ENCODE results near the gene ACVR1.

The ACVR1 gene

GRCh38 chr2:157692768-157693167 lies 183.4 kb downstream of the ACVR1 start:
- ATAC-seq = peak; percentile 70
- TF ChIP-seq PATZ1 (CRISPR knock-in tag; IDR thresholded peaks at IDR 0.05; ENCODE audit: borderline replicate concordance) = no peak
- no peak for TF ChIP-seq ZNF565 (CRISPR knock-in tag; conservative IDR thresholded peaks at IDR 0.05; ENCODE audit: low read depth)
- no peak for TF ChIP-seq TOX (CRISPR knock-in tag; IDR thresholded peaks at IDR 0.05; ENCODE audit: borderline replicate concordance)
- no peak for TF ChIP-seq TSHZ2 (CRISPR knock-in tag; IDR thresholded peaks at IDR 0.05)
- no peak for TF ChIP-seq CSRNP3 (CRISPR knock-in tag; IDR thresholded peaks at IDR 0.05)
- TF ChIP-seq ZNF8 (CRISPR knock-in tag; IDR thresholded peaks at IDR 0.05) = no peak
- no peak for TF ChIP-seq CREB5 (CRISPR knock-in tag; IDR thresholded peaks at IDR 0.05; ENCODE audit: low read depth)
- TF ChIP-seq RARB (CRISPR knock-in tag; IDR thresholded peaks at IDR 0.05) = no peak
- no peak for TF ChIP-seq POU6F1 (CRISPR knock-in tag; IDR thresholded peaks at IDR 0.05; ENCODE audit: borderline replicate concordance, low read depth)
- TF ChIP-seq ZC3H10 (CRISPR knock-in tag; IDR thresholded peaks at IDR 0.05) = no peak
- TF ChIP-seq TCF4 (CRISPR knock-in tag; IDR thresholded peaks at IDR 0.05; ENCODE audit: borderline replicate concordance) = no peak
- TF ChIP-seq ZFP30 (CRISPR knock-in tag; IDR thresholded peaks at IDR 0.05) = no peak
- TF ChIP-seq CSDC2 (CRISPR knock-in tag; IDR thresholded peaks at IDR 0.05) = no peak
- TF ChIP-seq SNAI2 (CRISPR knock-in tag; IDR thresholded peaks at IDR 0.05) = no peak
- no peak for TF ChIP-seq OSR1 (CRISPR knock-in tag; IDR thresholded peaks at IDR 0.05)
- no peak for TF ChIP-seq ISL1 (CRISPR knock-in tag; IDR thresholded peaks at IDR 0.05)

GRCh38 chr2:157691695-157692094 lies 184.4 kb downstream of the ACVR1 start:
- no peak for TF ChIP-seq GLIS3 (CRISPR knock-in tag; IDR thresholded peaks at IDR 0.05)
- TF ChIP-seq SNAI2 (CRISPR knock-in tag; IDR thresholded peaks at IDR 0.05) = no peak
- no peak for TF ChIP-seq ZFP3 (CRISPR knock-in tag; IDR thresholded peaks at IDR 0.05)
- TF ChIP-seq PATZ1 (CRISPR knock-in tag; IDR thresholded peaks at IDR 0.05; ENCODE audit: borderline replicate concordance) = no peak
- no peak for TF ChIP-seq ZNF565 (CRISPR knock-in tag; conservative IDR thresholded peaks at IDR 0.05; ENCODE audit: low read depth)
- no peak for TF ChIP-seq ESRRG (CRISPR knock-in tag; IDR thresholded peaks at IDR 0.05)
- no peak for TF ChIP-seq ZFP30 (CRISPR knock-in tag; IDR thresholded peaks at IDR 0.05)
- TF ChIP-seq OSR1 (CRISPR knock-in tag; IDR thresholded peaks at IDR 0.05) = no peak
- no peak for TF ChIP-seq POU6F1 (CRISPR knock-in tag; IDR thresholded peaks at IDR 0.05; ENCODE audit: borderline replicate concordance, low read depth)
- no peak for TF ChIP-seq CSDC2 (CRISPR knock-in tag; IDR thresholded peaks at IDR 0.05)
- TF ChIP-seq RARB (CRISPR knock-in tag; IDR thresholded peaks at IDR 0.05) = no peak
- TF ChIP-seq CREB5 (CRISPR knock-in tag; IDR thresholded peaks at IDR 0.05; ENCODE audit: low read depth) = no peak
- ATAC-seq = no peak

All from SK-N-SH treated with all-trans-retinoic acid at 6 μM for 48 hours (cell line).